HEK293 (cell line): Measurements from ENCODE around the gene TYSND1.
A peak's percentile ranks its signal among the peaks of the same experiment; 100 is the strongest.
"Not testable (repeated sequence)": the region's sequence is repeated elsewhere in the genome, so short reads cannot be mapped to it uniquely, and the experiment has no call there.

Source experiments
- CTCF ChIA-PET: fragments of 350-600 bp; formaldehyde crosslinking; extraction: SDS; loops from one replicate; lab custom pipeline; 2021; ENCODE audit warnings: antibody characterized with exemption; lab: Yijun Ruan, JAX
- POLR2A ChIA-PET: fragments of 300-600 bp; formaldehyde crosslinking; extraction: SDS; loops from one replicate; lab custom pipeline; 2020; ENCODE audit warnings: antibody characterized with exemption, inconsistent platforms; lab: Yijun Ruan, JAX
- H3K27ac ChIP-seq: fragments of 200-500 bp; sonication (Bioruptor generic); 2 replicates; pipeline ENCODE4 v1.5.1; 2014; ENCODE audit warnings: low read depth, low read length, control low read depth, inconsistent platforms; ENCODE audit errors: extremely low read depth
- H3K36me3 ChIP-seq, 2 experiments: fragments of 200-500 bp in 1 of 2; sonication (Bioruptor generic) in 1 of 2; 1 replicate in 1 of 2; 2 replicates in 1 of 2; pipeline ENCODE4 v1.5.1; 2014 to 2017; ENCODE audit warnings: inconsistent platforms in 2 of 2, low read length in 2 of 2; ENCODE audit not compliant: control insufficient read depth in 2 of 2, insufficient read depth in 1 of 2
- H3K4me1 ChIP-seq: fragments of 200-500 bp; sonication (Bioruptor generic); 2 replicates; pipeline ENCODE4 v1.5.1; 2014; ENCODE audit warnings: mild to moderate bottlenecking, low read length, inconsistent platforms; ENCODE audit not compliant: control insufficient read depth, insufficient read depth
- H3K4me3 ChIP-seq: 2 replicates; pipeline ENCODE4 v1.5.1; 2011; ENCODE audit warnings: low read depth, mild to moderate bottlenecking, control low read depth, low read length, moderate library complexity
- H3K9me3 ChIP-seq: fragments of 200-500 bp; sonication (Bioruptor generic); 2 replicates; pipeline ENCODE4 v1.5.1; 2014; ENCODE audit warnings: low read depth, low read length, inconsistent platforms; ENCODE audit not compliant: control insufficient read depth, insufficient read depth
- AEBP2 ChIP-seq: fragments of 450-650 bp; formaldehyde crosslinking; IDR thresholded peaks from 2 replicates; pipeline ENCODE4 v1.5.1; 2016; ENCODE audit warnings: missing biosample characterization, missing genetic modification characterization, borderline replicate concordance
- GFI1B ChIP-seq: fragments of 450-650 bp; formaldehyde crosslinking; IDR thresholded peaks from 2 replicates; pipeline ENCODE4 v1.5.1; 2016; ENCODE audit warnings: missing biosample characterization, missing genetic modification characterization
- GLI2 ChIP-seq: fragments of 450-650 bp; formaldehyde crosslinking; IDR thresholded peaks from 2 replicates; pipeline ENCODE4; 2017; ENCODE audit warnings: missing biosample characterization, missing genetic modification characterization, low read depth, borderline replicate concordance
- RBAK ChIP-seq: fragments of 450-650 bp; formaldehyde crosslinking; IDR thresholded peaks from 2 replicates; pipeline ENCODE4 v1.5.1; 2016; ENCODE audit warnings: missing biosample characterization, missing genetic modification characterization
- ZBTB1 ChIP-seq: fragments of 450-650 bp; formaldehyde crosslinking; IDR thresholded peaks from 2 replicates; pipeline ENCODE4 v1.5.1; 2016; ENCODE audit warnings: missing biosample characterization, missing genetic modification characterization
- ZNF366 ChIP-seq: fragments of 450-650 bp; formaldehyde crosslinking; conservative IDR thresholded peaks from 2 replicates; pipeline ENCODE4 v1.5.1; 2016; ENCODE audit warnings: missing biosample characterization, missing genetic modification characterization
- ZNF48 ChIP-seq: fragments of 450-650 bp; formaldehyde crosslinking; IDR thresholded peaks from 2 replicates; pipeline ENCODE4 v1.5.1; 2016; ENCODE audit warnings: missing biosample characterization, missing genetic modification characterization
- ZNF555 ChIP-seq: fragments of 450-650 bp; formaldehyde crosslinking; conservative IDR thresholded peaks from 2 replicates; pipeline ENCODE4 v1.5.1; 2017; ENCODE audit warnings: missing biosample characterization, mild to moderate bottlenecking, missing genetic modification characterization, inconsistent platforms
- ZNF600 ChIP-seq: fragments of 450-650 bp; formaldehyde crosslinking; IDR thresholded peaks from 2 replicates; pipeline ENCODE4 v1.5.1; 2016; ENCODE audit warnings: missing biosample characterization, missing genetic modification characterization
- ZNF629 ChIP-seq: fragments of 450-650 bp; formaldehyde crosslinking; IDR thresholded peaks from 2 replicates; pipeline ENCODE4 v1.5.1; 2017; ENCODE audit warnings: missing biosample characterization, missing genetic modification characterization
- ZNF660 ChIP-seq: fragments of 450-650 bp; IDR thresholded peaks from 2 replicates; pipeline ENCODE4 v1.5.1; 2018; ENCODE audit warnings: missing biosample characterization, mild to moderate bottlenecking, missing genetic modification characterization
- ZNF747 ChIP-seq: fragments of 450-650 bp; formaldehyde crosslinking; IDR thresholded peaks from 2 replicates; pipeline ENCODE4 v1.5.1; 2016; ENCODE audit warnings: missing biosample characterization, missing genetic modification characterization
- ZSCAN5A ChIP-seq: fragments of 450-650 bp; formaldehyde crosslinking; IDR thresholded peaks from 2 replicates; pipeline ENCODE4 v1.5.1; 2016; ENCODE audit warnings: missing biosample characterization, missing genetic modification characterization

TYSND1 gene

GRCh38 chr10:70101668-70102067 is 44.8 kb downstream of the TYSND1 start (continued):
- no peak for TF ChIP-seq ZNF747 (tag by site-specific recombination)
- no peak for TF ChIP-seq GLI2
- TF ChIP-seq ZNF600 (tag by site-specific recombination), result no peak
- no peak for TF ChIP-seq ZNF629 (tag by site-specific recombination)
- TF ChIP-seq RBAK (tag by site-specific recombination), result no peak
- TF ChIP-seq ZNF48 (tag by site-specific recombination), result no peak
- no peak for TF ChIP-seq AEBP2 (tag by site-specific recombination)
- TF ChIP-seq GFI1B, result no peak

GRCh38 chr10:70101068-70101562 is 45.4 kb downstream of the TYSND1 start:
- CTCF ChIA-PET, POLR2A ChIA-PET: not testable (repeated sequence)
- H3K36me3 ChIP-seq, result peaks cover 6 to 56% of the 10 kb centered on the region in 2 experiments; a peak in 2 of 3 replicates

GRCh38 chr10:70098271-70098670 is 48.2 kb downstream of the TYSND1 start:
- H3K27ac ChIP-seq, result no peak overlapping the region
- no peak overlapping the region for H3K4me3 ChIP-seq
- ChIA-PET POLR2A (interaction anchor here (0.5 kb wide), 1 partner anchor 8 kb away, joined by 3 read pairs; no protein-coding TSS in a partner anchor), CTCF (no interaction called here)
- TF ChIP-seq ZBTB1 (tag by site-specific recombination), result no peak
- TF ChIP-seq ZNF366 (tag by site-specific recombination), result 0 out of 2 replicates have a peak, but pooled peaks have one; percentile 43
- no peaks in the 10 kb centered on the region for H3K9me3 ChIP-seq
- H3K36me3 ChIP-seq, result peaks cover 6 to 74% of the 10 kb centered on the region in 2 experiments
- H3K4me1 ChIP-seq, result no peaks in the 10 kb centered on the region

More at GRCh38 chr10:70101068-70101562, 45.4 kb downstream of the TYSND1 start:
- H3K27ac ChIP-seq, H3K4me3 ChIP-seq, H3K9me3 ChIP-seq, H3K4me1 ChIP-seq: not testable (repeated sequence)

- ChIA-PET POLR2A (interaction anchor here (0.5 kb wide), 1 partner anchor 9 kb away, joined by 3 read pairs; no protein-coding TSS in a partner anchor), CTCF (no interaction called here)
- H3K36me3 ChIP-seq, result peaks cover 6 to 82% of the 10 kb centered on the region in 2 experiments
Measured at GRCh38 chr10:70097459-70097858, 49.0 kb downstream of the TYSND1 start.

More at GRCh38 chr10:70097459-70097858, 49.0 kb downstream of the TYSND1 start:
- H3K4me3 ChIP-seq, result no peak overlapping the region
- TF ChIP-seq ZNF555 (tag by site-specific recombination), result no peak
- TF ChIP-seq ZSCAN5A (tag by site-specific recombination), result no peak
- no peak for TF ChIP-seq ZNF660
- TF ChIP-seq, all 188 proteins: peak for 0
- Histone ChIP-seq H3K9me3 (no peaks in the 10 kb centered on the region), H3K4me1 (no peaks in the 10 kb centered on the region), H3K27ac (no peak overlapping the region)
